Hematopoietic multipotent progenitor cell treated with erythropoietin and hydrocortisone succinate and interleukin-3 and kit ligand, for 6 days (in vitro differentiated cells): ENCODE measurements around the gene KRT15.

ENCODE experiments used
- DNase-seq: peaks from one replicate; pipeline ENCODE4 v3.0.0-alpha.2; 2015

KRT15 gene

DNA sequence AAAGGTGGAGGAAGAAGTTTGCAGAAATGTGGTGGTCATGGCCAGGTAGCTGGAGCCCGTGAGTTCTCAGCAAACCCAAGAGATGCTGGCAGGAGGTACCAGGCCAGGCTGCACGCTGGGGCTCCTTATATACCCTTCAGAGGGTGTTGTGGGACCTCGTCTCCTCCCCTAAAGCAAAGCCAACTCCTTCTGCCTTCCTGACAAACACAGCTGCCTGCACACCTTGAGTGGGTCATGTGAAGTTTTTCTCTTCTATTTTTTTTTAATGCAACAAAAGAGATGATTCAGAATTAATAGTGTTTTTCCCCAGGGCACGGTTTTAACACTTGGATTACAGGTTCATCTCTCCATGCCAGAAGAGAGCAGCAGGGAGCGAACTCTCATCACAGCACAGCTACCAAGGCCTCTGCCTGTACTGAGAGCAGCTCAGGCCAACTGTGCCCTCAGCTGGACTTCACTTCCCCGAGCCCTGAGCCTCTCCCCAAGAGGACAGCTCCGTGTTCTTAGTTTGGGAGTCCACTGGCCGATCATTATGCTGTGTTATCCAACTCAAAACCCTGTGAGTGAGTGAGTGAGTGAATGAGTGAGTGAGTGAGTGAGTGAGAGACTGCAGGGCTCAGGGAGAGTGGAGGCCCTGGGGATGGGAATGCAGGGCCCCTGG lies at the start of gene KRT15:
Gene KRT15, minus strand, starts transcription at position 102 of the 661 bp plus-strand sequence. Its CDS starts 63 bp downstream, at position 39.
- DNase-seq = no peak

DNA sequence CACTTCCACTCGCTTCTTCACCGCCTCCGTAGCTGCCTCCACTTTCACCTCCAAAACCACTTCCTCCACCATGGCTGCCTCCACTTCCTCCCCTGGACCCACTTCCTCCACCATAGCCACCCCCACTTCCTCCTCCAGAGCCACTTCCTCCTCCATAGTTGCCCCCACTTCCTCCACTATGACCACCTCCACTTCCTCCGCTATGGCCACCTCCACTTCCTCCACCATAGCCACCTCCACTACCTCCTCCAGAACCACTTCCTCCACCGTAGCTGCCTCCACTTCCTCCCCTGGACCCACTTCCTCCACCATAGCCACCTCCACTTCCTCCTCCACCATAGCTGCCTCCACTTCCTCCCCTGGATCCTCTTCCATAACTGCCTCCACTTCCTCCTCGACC lies 48.6 kb upstream of the KRT15 start:
- no peak for DNase-seq

DNA sequence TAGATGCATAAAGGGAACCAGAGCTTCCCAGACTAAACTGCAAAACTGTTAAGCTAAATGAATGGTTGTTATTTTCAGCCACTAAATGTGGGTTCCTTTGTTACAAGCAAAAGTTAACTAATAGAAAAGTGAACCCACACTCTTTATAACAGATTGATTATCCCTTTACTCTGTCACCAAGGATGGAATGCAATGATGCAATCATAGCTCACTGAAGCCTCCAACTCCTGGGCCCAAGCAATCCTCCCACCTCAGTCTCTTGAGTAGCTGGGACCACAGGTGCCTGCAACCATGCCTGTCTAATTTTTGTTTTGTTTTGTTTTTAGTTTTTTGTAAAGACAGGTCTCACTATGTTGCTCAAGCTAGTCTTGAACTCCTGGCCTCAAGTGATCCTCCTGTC lies 46.6 kb upstream of the KRT15 start:
- DNase-seq = no peak

DNA sequence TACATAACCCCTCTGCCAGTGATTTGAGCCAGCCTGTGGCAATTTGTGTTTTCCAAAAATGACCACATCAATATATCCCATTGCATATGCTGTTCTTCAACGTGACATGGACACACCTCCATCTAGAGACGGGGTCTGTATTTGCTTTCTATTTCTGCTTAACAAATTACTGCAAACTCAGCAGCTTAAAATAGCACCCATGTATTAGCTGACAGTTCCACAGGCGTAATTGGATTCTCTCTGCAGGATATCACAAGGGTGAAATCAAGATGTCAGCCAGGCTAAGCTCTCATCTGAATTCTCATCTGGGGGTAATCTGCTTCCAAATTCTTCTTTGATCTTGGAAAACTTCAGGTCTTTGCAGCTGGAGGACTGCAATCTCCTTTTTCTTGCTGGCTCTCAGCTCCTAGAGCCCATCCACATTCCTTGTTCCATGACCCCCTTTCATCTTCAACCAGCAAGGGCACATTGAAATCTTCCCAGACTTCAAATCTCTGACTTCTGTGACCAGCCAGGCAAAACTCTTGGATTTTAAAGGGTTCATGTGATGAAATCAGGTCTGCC lies 45.0 kb upstream of the KRT15 start:
- DNase-seq = no peak

DNA sequence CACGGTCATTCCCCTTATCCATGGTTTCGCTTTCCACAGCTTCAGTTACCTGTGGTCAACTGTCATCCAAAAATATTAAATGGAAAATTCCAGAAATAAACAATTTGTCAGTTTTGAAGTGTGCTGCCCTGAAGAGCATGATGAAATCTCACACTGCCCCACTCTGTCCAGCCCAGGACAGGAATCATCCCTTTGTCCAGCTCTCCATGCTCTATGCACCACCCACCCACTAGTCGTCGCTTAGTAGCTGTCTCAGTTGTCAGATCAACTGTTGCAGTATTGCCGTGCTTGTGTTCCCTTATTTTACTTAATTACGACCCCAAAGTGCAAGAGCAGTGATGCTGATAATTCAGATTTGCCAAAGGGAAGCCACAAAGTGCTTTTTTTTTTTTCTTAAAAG lies 42.9 kb upstream of the KRT15 start:
- no peak for DNase-seq

DNA sequence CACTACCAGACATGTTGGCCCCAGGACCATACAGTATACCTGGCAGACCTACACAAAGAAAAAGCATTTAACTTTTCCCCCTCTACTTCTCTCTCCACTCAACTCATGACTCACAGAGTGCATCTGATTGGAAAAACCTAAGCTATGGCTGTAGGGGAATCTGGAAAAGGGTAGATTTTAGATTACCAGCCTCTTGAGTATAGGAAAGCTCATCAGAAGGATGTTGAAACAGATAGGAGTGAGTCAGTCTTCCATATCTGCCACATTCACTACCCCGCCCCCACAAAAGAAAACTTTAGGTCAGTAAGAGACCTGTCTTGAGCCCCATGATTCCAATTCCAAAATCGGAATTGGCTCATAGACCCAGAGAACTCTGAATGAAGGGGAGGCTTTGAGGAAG lies 40.9 kb upstream of the KRT15 start:
- no peak for DNase-seq

DNA sequence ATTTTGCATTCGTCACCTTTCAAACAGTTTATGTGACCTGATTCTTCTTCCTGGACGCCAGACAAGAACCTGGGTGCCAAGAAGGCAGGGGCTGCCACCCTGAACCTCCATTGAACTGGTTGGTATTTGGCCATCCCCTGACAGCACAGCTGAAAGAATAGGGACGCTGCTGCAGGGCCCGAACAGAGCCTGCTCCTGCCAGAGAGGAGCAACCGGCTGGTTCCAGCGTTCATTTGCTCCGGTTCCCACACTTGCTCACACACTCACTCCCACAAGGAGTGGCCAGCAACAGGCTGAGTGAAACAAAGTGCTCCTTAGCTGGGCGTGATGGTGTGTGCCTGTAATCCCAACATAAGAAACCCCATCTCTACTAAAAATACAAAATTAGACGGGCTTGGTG lies 38.2 kb upstream of the KRT15 start:
- DNase-seq = no peak

DNA sequence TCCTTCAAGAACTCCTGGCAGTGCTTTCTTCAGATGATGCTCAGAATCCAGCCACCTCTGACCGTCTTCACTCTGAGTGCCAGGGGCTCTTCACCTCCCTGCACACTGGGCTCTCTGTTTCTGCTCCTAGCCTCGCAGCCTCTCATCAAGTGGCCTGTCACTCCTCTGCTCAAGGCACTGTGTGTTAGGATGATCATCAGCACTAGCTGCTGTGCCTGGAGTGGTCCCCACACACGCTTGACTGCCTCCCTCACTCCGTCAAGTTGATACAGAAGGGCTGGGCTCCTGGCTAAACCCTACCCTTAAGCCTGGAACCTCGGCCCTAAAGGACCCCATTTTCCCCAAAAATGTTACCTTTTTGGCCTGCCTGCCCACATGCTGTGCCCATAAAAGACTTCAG lies 37.6 kb upstream of the KRT15 start:
- DNase-seq = no peak

DNA sequence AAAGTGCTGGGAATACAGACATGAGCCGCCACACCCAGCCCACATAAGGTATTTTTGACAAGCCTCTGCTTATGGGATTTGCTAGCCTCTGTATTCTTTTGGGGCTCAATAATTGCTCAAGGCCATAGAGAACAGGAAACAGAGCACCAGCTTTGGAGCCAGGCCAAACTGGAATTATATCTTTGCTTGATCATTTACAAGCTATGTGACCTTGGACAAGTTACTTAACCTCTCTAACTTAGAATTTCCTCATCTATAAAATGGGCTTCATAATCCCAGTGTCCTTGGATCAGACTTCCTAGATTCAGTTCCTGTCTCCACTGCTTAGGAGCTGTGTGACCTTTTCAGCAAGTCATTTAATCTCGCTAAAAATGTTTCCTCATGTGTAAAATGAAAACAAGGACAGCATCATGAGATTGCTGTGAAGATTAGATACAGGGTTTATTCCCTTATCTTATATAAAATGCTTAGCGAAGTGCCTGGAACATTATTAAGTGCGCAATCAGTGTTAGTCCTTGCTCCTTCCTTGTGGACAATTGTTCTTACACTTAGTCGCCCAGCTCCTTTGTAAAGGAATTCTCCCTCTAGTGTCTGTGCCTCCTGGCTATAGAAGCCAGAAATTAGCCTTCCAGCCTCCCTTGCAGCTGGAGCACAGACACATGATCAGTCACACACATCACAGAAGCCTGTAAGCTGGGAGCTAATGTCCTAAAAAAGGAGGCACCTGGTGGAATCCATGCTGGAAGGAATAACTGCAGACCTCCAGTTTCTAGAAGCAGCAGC lies 36.6 kb upstream of the KRT15 start:
- DNase-seq = peak; percentile 7

DNA sequence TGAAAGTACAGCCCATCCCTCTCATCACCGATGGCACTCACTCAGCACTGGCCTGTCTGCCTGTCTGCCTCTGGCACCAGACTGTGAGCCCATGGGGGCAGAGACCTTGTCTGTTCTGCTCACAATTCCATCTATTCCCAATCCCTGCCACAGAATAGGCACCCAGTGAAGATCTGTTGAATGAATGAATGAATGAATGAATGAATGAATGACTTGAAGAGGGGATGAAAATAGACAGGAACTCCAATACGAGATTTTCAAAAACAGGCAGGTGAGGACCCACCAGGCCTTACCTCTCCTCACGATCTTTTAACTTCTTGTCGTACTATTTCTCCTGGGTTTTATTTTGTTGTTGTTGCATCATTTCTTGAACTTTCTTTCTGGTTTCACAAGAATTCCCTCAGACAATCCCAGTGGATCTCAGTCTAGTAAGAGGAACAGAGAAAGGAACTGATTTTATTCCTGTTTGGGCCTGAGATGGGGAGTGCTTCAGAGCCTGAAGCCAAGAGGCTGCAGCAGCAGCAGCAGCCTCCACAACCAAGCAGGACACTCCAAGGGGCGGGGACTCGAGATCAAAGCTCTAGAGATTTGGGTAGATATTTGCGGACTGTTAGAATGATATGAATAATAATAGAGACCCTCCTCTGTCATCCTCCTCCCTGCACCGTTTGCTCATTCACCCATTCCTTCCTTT lies 35.4 kb upstream of the KRT15 start:
- DNase-seq = no peak

DNA sequence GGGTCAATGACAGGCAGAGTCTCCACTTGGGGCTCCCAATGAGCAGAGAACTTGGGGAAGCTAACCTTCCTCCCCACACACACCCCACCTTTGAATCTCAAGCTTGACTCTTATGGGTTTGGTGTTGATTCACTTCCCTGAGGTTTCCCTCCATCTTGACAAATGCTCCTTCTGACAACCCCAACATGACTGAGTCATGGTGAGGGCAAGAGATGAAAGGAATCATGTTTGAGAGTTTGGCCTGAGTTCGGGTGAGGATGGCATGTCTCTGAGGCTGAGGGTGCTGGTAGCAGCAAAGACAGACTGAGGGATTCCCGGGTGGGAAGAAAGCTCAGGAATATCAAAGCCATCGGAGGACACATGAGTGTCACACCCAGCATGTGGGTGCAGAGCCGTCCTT lies 34.5 kb upstream of the KRT15 start:
- no peak for DNase-seq

DNA sequence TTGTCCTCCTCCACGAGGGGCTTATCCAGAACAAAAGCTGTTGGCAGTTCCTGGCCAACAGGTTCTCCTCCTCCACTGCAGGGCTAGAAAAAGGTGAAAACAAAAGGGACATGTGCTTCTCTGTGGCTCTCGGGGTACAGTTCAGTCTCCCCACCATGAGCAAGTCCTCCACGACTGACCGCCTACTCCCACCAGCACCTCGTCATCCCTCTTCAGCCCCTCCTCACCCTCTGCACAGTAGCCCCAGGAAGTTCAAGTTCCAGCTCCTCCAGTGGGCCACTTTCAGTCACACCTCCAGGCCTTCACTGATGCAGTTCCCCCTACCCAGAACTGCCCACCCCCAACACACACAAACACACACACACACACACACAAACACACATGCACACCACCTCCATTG lies 33.8 kb upstream of the KRT15 start:
- no peak for DNase-seq

DNA sequence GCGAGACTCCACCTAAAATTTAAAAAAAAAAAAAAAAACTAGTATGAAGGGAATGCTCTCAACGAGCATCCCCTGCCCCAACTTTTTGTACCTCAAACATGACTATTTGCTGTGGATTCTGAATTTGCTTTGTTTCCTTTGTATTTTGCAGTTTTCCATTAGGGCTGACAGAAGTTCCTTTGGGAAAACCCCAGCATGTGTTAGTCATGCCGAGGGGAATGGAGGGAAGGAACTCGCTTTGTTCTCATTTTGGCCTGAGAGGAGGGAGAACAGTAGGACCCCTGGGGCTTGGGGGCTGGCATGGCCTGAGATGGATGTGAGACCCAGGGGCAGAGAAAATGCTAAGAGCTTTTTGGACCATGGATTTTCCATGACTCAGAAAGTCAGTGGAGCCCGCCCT lies 32.7 kb upstream of the KRT15 start:
- DNase-seq = no peak

DNA sequence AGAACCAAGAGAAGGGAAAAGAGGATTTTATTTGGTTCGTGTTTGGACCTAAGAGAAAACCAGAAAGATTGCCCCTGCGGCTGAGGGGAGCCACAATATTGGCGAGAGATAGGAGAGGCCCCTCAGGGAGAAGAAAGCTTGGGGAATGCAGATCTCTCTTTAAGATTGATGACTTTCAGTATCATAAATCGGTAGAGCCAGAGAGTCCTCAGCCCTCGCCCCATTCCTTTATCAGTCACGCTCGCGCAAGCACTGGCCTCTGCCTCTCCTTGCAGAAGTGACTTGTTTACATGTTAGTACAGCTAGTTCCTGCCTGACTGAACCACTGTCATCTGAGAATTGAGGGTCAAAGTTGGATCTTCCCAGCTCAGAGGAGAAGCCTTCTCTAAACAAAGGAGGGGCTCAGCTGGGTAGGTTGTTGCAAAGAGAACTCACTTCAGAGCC lies 30.9 kb upstream of the KRT15 start:
- peak; percentile 37 for DNase-seq

DNA sequence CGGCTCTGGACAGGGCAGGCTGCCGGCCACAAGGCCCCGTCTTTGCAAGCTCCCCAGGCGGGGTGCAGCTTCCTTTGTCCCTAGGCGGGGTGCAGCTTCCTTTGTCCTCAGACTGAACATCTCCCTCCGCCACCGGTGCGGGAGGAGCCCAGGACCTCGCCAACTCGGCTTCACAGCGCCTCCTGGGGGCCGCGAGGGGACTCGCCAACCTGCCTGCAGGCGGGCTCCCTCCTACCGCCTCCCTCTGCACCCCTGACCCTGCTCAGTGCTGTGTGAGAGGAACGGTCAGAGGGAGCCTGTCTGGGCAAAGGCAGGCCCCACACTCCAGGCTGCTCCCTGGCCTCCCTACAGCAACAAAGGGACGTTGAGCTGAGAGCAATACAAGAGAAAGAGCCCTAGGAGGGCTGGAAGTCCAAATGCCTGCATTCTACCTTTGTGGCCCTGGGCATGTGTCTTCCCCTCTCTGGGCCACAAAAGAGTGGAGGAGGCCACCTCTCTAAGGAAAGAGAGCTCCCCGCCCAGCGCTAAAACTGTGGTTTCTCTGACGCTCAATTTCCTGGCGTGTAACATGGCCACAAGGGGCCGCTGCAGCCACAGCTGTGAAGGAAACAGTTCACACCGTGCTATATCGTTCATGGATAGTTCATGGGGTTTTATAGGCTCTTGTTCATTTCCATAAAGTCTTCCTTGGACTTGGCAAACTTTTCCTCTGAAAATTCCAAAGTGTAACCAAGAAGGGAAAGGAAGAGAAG lies 30.3 kb upstream of the KRT15 start:
- peak; percentile 95 for DNase-seq

DNA sequence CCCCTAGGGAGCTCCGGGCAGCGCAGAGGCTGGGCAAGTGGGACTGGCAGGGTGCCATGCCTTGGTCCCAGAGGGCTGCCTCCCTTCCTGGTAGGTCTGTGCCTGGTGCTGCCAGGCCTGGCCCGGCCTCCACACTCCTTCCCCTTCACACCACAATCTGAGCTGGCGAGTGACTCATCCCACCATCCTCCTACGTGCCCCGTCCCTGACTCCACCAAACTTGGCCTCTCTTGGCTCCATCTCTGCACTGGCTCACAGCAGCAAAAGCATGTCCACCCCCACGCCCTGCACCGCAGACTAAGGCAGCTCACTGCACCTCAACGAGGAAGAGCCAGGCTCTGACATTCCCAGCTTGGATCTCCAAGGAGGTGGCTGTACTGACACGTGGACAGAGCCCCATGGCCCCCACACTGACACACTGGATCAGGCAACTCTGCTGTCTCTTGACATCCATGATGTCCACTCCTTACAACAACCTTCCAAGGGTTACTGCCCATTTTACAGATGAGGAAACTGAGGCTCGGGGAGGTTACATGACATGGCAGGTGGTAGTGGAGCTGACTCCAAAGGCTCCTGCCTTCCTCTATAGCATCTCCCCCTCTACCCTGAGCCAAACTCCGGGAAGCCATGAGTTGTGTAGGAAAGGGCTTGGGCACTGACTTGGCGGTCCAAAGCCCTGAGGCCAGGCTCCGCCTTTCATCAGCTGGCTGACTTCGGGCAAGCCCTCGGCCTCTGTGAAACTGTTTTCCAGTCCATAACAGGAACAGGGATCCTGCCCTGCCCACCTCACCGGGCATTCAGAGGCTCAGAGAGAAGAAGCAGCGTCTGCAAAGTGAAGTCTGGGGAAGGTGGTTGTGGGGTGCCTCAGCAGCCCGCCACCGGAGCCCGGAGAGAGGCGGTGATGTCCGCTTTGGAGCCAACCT lies 29.5 kb upstream of the KRT15 start:
- peak; percentile 49 for DNase-seq

DNA sequence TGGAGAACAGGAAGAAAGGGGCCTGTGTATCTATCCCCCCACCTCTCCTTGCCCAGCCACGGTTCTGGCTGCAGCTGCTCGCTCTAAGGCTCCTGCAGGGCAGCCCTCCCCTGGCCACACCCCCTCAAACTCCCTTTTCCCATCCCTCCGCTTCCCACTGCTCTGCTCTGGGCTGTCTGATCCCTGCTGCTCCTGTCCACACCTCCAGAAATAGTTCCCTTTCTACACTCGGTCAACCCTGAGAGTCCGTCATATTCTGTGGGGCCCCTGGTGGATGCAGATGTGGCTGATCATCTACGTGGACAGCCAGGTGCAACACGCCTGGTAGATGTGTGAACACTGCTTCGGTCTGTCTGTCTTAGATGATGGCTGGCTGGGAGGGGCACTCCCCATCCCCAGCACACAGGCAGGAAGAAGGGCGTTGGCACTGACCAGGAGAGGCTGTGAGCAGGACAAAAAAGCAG lies 28.7 kb upstream of the KRT15 start:
- DNase-seq = no peak

DNA sequence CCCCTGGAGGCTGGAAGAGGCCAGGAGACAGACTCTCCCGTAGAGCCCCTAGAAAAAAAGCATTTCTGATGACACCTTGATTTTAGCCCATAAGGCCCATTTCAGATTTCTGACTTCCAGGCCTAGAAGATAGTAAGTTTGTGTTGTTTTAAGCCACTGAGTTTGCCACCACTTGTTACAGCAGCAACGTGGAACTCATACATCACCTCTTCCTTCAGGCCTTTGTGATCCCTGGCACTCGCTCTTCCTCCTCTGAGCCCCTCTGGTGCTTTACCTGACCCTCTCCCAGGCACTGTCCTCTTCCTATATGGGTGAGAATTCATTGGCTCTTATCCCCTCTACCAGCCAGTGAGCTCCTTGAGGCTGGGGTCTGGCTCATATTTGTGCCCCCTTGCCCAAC lies 28.1 kb upstream of the KRT15 start:
- no peak for DNase-seq

DNA sequence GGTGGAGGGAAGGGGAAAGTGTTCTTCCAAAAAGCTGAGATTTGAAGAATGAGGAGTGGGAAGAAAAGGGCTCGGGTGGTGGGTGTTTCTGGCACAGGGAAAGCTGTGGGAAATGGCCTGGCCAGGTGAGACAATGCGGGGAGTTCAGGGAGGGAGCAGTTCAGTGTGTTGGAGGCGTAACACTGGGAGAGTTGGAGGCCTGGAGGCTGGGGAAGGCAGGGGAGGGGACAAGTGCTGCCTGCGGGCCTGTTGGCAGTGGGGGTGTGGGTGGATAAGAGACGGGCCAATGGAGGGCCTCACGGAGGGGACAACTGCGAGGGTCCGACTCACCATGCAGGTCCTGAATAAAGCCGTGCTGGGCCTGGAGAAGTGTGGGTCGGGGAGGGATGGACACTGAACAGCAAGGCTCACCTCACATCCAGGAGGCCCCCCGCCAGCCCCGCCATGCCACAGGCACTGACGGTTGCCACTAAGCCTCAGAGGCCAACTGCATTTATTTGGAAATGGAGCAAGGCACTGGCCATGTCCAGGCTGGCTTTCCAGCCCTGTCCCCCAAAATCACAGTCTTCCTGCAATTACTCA lies 27.2 kb upstream of the KRT15 start:
- DNase-seq = no peak

DNA sequence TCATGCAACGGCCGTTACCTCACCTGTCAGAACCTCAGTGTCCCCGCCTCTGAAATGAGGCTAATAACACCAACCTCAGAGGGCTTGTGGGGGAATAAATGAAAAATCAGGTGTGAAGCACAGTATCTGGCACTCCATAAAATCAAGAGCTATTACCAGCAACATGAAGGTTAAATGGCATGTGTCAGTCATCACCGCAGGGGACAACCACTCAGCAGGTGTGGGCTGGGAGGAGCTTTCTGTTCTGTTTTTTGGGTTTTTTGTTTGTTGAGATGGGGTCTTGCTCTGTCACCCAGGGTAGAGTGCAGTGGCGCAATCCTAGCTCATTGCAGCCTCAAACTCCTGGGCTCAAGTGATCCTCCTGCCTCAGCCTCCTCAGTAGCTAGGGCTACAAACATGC lies 26.2 kb upstream of the KRT15 start:
- DNase-seq = no peak

DNA sequence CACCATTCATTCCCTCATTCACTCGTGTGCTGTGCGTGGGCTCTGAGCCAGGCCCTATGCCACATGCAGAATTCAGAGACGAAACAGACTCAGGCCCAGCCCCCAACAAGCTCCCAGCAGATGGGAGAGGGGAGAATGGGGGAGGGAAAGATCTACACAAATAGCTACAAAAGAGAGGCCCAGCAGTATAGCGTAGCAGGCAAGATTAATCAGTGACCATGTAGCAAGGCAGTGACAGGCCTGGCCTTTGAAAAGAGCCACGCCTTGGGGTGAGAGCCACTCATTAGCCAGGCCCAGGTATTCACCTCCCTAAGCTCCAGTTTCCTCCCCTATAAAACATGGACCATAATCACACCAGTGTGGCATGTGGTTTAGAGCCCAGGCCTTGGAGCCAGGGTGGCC lies 25.8 kb upstream of the KRT15 start:
- no peak for DNase-seq
